Neural progenitor cell (in vitro differentiated cells): ENCODE measurements around the gene GRIN2A.

Source experiments
- EZH2 ChIP-seq: fragments of 200-600 bp; sonication (generic); IDR thresholded peaks from 2 replicates; pipeline ENCODE4 v1.6.1; 2017; ENCODE audit warnings: antibody characterized with exemption, mild to moderate bottlenecking, moderate library complexity
- EZH2phosphoT487 ChIP-seq: fragments of 200-600 bp; sonication (generic); IDR thresholded peaks from 2 replicates; pipeline ENCODE4 v1.6.1; 2017; ENCODE audit warnings: antibody characterized with exemption
- TF ChIP-seq, protein P1 (sequence below): fragments of 200-600 bp; sonication (generic); IDR thresholded peaks from 2 replicates; pipeline ENCODE4 v1.5.1; 2017; ENCODE audit warnings: antibody characterized with exemption, mild to moderate bottlenecking

DNA sequence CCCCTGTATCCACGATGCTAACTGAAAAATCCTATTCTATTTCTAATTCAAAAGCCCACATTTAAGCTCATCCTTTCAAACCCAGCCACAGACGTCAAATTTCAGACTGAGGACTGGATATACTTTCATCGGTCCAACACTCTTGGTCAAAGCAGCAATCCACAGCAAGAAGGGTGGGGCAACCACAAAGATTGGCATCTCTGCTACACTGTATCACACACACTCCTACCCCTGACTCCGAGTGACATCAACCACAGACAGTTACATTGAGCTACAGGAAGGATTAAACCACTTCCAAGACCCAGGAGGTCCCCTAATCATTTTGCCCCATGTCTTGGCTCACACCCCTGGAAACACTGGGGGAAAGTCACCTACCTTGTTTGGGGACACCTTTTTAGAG lies 61.3 kb downstream of the GRIN2A start:
- TF ChIP-seq, protein P1, sequence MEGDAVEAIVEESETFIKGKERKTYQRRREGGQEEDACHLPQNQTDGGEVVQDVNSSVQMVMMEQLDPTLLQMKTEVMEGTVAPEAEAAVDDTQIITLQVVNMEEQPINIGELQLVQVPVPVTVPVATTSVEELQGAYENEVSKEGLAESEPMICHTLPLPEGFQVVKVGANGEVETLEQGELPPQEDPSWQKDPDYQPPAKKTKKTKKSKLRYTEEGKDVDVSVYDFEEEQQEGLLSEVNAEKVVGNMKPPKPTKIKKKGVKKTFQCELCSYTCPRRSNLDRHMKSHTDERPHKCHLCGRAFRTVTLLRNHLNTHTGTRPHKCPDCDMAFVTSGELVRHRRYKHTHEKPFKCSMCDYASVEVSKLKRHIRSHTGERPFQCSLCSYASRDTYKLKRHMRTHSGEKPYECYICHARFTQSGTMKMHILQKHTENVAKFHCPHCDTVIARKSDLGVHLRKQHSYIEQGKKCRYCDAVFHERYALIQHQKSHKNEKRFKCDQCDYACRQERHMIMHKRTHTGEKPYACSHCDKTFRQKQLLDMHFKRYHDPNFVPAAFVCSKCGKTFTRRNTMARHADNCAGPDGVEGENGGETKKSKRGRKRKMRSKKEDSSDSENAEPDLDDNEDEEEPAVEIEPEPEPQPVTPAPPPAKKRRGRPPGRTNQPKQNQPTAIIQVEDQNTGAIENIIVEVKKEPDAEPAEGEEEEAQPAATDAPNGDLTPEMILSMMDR = no peak
- TF ChIP-seq EZH2phosphoT487 (no peak), EZH2 (no peak)
